ENCODE data around the gene GLOD4. TPM values are rescaled to one million over a fixed set of nuclear protein-coding genes. Genes with fewer than 3 reads are reported as not detected.
"Not testable (repeated sequence)": the region's sequence is repeated elsewhere in the genome, so short reads cannot be mapped to it uniquely, and the experiment has no call there.

Gene GLOD4
- total and polyA plus RNA-seq, 2 donors = 56.4 to 68.4 TPM

GRCh38 chr17:752002-752619, 30.0 kb downstream of the GLOD4 start, which contains the start of gene GEMIN4:
Gene GEMIN4 (minus strand): TSS chr17:752264. CDS start chr17:752142, 122 bp downstream.
- Histone ChIP-seq H3K4me1 (ENCODE audit: control insufficient read depth in 2 of 2, insufficient read depth in 2 of 2, low read length in 2 of 2) (peaks cover 9 to 20% of the 10 kb centered on the region in 2 donors), H3K27ac (ENCODE audit: low read depth in 1 of 2, low read length in 1 of 2) (peak within 1 kb of the TSS; percentile 78 to 89), H3K27me3 (ENCODE audit: control insufficient read depth in 2 of 2, insufficient read depth in 1 of 2, low read length in 1 of 2) (no peaks in the 10 kb centered on the region), H3K9me3 (ENCODE audit: control insufficient read depth in 2 of 2, insufficient read depth in 1 of 2, low read length in 1 of 2) (no peaks in the 10 kb centered on the region), H3K36me3 (ENCODE audit: control insufficient read depth in 2 of 2, insufficient read depth in 2 of 2, low read length in 1 of 2) (peaks cover 10 to 20% of the 10 kb centered on the region in 2 donors), H3K4me3 (ENCODE audit: low read length in 2 of 2) (peak within 1 kb of the TSS; percentile 67 to 81)
- WGBS = under 1% methylated on average over 87 of the region's 87 CpGs
- peak; percentile 87 to 99 (median 95) for DNase-seq (ENCODE audit: low read depth in 6 of 9, low spot score in 9 of 9)

- Histone ChIP-seq H3K4me1 (ENCODE audit: control insufficient read depth in 2 of 2, insufficient read depth in 2 of 2, low read length in 2 of 2) (peaks cover 9 to 20% of the 10 kb centered on the region in 2 donors), H3K4me3 (ENCODE audit: low read length in 2 of 2) (peak overlapping the region; percentile 62 to 81), H3K36me3 (ENCODE audit: control insufficient read depth in 2 of 2, insufficient read depth in 2 of 2, low read length in 1 of 2) (peaks cover 17 to 22% of the 10 kb centered on the region in 2 donors), H3K9me3 (ENCODE audit: control insufficient read depth in 2 of 2, insufficient read depth in 1 of 2, low read length in 1 of 2) (no peaks in the 10 kb centered on the region), H3K27me3 (ENCODE audit: control insufficient read depth in 2 of 2, insufficient read depth in 1 of 2, low read length in 1 of 2) (no peaks in the 10 kb centered on the region), H3K27ac (ENCODE audit: low read depth in 1 of 2, low read length in 1 of 2) (peak overlapping the region; percentile 38 to 68)
- 2% methylated on average over 49 of the region's 49 CpGs for WGBS
- peak in 8 of 9 donors; percentile 31 to 84 (median 55) for DNase-seq (ENCODE audit: low read depth in 6 of 9, low spot score in 9 of 9)
Observed at GRCh38 chr17:751269-752001, 30.6 kb downstream of the GLOD4 start.

- 91% methylated on average over 8 of the region's 8 CpGs for WGBS
- Histone ChIP-seq H3K27ac (ENCODE audit: low read depth in 1 of 2, low read length in 1 of 2) (no peak overlapping the region), H3K4me1 (ENCODE audit: control insufficient read depth in 2 of 2, insufficient read depth in 2 of 2, low read length in 2 of 2) (peaks cover 9 to 20% of the 10 kb centered on the region in 2 donors), H3K9me3 (ENCODE audit: control insufficient read depth in 2 of 2, insufficient read depth in 1 of 2, low read length in 1 of 2) (no peaks in the 10 kb centered on the region), H3K4me3 (ENCODE audit: low read length in 2 of 2) (peak overlapping the region in 1 of 2 donors; percentile 62), H3K36me3 (ENCODE audit: control insufficient read depth in 2 of 2, insufficient read depth in 2 of 2, low read length in 1 of 2) (peaks cover 26 to 29% of the 10 kb centered on the region in 2 donors), H3K27me3 (ENCODE audit: control insufficient read depth in 2 of 2, insufficient read depth in 1 of 2, low read length in 1 of 2) (no peaks in the 10 kb centered on the region)
- DNase-seq (ENCODE audit: low read depth in 6 of 9, low spot score in 9 of 9) = no peak
Observed at GRCh38 chr17:750431-751037, 31.5 kb downstream of the GLOD4 start.

- WGBS = 80% methylated on average over 7 of the region's 7 CpGs
- H3K9me3 ChIP-seq (ENCODE audit: control insufficient read depth in 2 of 2, insufficient read depth in 1 of 2, low read length in 1 of 2); H3K27me3 ChIP-seq (ENCODE audit: control insufficient read depth in 2 of 2, insufficient read depth in 1 of 2, low read length in 1 of 2); H3K4me3 ChIP-seq (ENCODE audit: low read length in 2 of 2); DNase-seq (ENCODE audit: low read depth in 6 of 9, low spot score in 9 of 9); H3K27ac ChIP-seq (ENCODE audit: low read depth in 1 of 2, low read length in 1 of 2): not testable (repeated sequence)
- Histone ChIP-seq H3K4me1 (ENCODE audit: control insufficient read depth in 2 of 2, insufficient read depth in 2 of 2, low read length in 2 of 2) (peaks cover 9 to 20% of the 10 kb centered on the region in 2 donors), H3K36me3 (ENCODE audit: control insufficient read depth in 2 of 2, insufficient read depth in 2 of 2, low read length in 1 of 2) (peaks cover 37 to 40% of the 10 kb centered on the region in 2 donors)
Observed at GRCh38 chr17:749359-749758, 32.7 kb downstream of the GLOD4 start.

GRCh38 chr17:748604-749003, 33.5 kb downstream of the GLOD4 start:
- peaks cover 9 to 20% of the 10 kb centered on the region in 2 donors for H3K4me1 ChIP-seq (ENCODE audit: control insufficient read depth in 2 of 2, insufficient read depth in 2 of 2, low read length in 2 of 2)
- not testable (repeated sequence) for H3K27me3 ChIP-seq (ENCODE audit: control insufficient read depth in 2 of 2, insufficient read depth in 1 of 2, low read length in 1 of 2); H3K27ac ChIP-seq (ENCODE audit: low read depth in 1 of 2, low read length in 1 of 2); H3K4me3 ChIP-seq (ENCODE audit: low read length in 2 of 2); H3K9me3 ChIP-seq (ENCODE audit: control insufficient read depth in 2 of 2, insufficient read depth in 1 of 2, low read length in 1 of 2); DNase-seq (ENCODE audit: low read depth in 6 of 9, low spot score in 9 of 9)
- 98% methylated on average over 4 of the region's 4 CpGs for WGBS
- H3K36me3 ChIP-seq (ENCODE audit: control insufficient read depth in 2 of 2, insufficient read depth in 2 of 2, low read length in 1 of 2) = peaks cover 44 to 47% of the 10 kb centered on the region in 2 donors

GRCh38 chr17:746783-747629, 35.1 kb downstream of the GLOD4 start:
- no peaks in the 10 kb centered on the region for H3K27me3 ChIP-seq (ENCODE audit: control insufficient read depth in 2 of 2, insufficient read depth in 1 of 2, low read length in 1 of 2)
- H3K9me3 ChIP-seq (ENCODE audit: control insufficient read depth in 2 of 2, insufficient read depth in 1 of 2, low read length in 1 of 2) = no peaks in the 10 kb centered on the region
- no peak for DNase-seq (ENCODE audit: low read depth in 6 of 9, low spot score in 9 of 9)
- peaks cover 9 to 15% of the 10 kb centered on the region in 2 donors for H3K4me1 ChIP-seq (ENCODE audit: control insufficient read depth in 2 of 2, insufficient read depth in 2 of 2, low read length in 2 of 2)
- H3K27ac ChIP-seq (ENCODE audit: low read depth in 1 of 2, low read length in 1 of 2) = no peak overlapping the region
- H3K4me3 ChIP-seq (ENCODE audit: low read length in 2 of 2) = no peak overlapping the region
- 96% methylated on average over 38 of the region's 38 CpGs for WGBS
- peaks cover 53 to 60% of the 10 kb centered on the region in 2 donors for H3K36me3 ChIP-seq (ENCODE audit: control insufficient read depth in 2 of 2, insufficient read depth in 2 of 2, low read length in 1 of 2)

- H3K27me3 ChIP-seq (ENCODE audit: control insufficient read depth in 2 of 2, insufficient read depth in 1 of 2, low read length in 1 of 2) = no peaks in the 10 kb centered on the region
- WGBS = 97% methylated on average over 9 of the region's 9 CpGs
- H3K36me3 ChIP-seq (ENCODE audit: control insufficient read depth in 2 of 2, insufficient read depth in 2 of 2, low read length in 1 of 2) = peaks cover 58 to 67% of the 10 kb centered on the region in 2 donors
- H3K27ac ChIP-seq (ENCODE audit: low read depth in 1 of 2, low read length in 1 of 2) = no peak overlapping the region
- H3K4me3 ChIP-seq (ENCODE audit: low read length in 2 of 2) = no peak overlapping the region
- H3K9me3 ChIP-seq (ENCODE audit: control insufficient read depth in 2 of 2, insufficient read depth in 1 of 2, low read length in 1 of 2) = no peaks in the 10 kb centered on the region
- no peak for DNase-seq (ENCODE audit: low read depth in 6 of 9, low spot score in 9 of 9)
- H3K4me1 ChIP-seq (ENCODE audit: control insufficient read depth in 2 of 2, insufficient read depth in 2 of 2, low read length in 2 of 2) = peaks cover 7 to 11% of the 10 kb centered on the region in 2 donors
Observed at GRCh38 chr17:746181-746580, 35.9 kb downstream of the GLOD4 start.

GRCh38 chr17:745406-745805, 36.7 kb downstream of the GLOD4 start:
- no peak overlapping the region for H3K27ac ChIP-seq (ENCODE audit: low read depth in 1 of 2, low read length in 1 of 2)
- H3K36me3 ChIP-seq (ENCODE audit: control insufficient read depth in 2 of 2, insufficient read depth in 2 of 2, low read length in 1 of 2) = peaks cover 65 to 74% of the 10 kb centered on the region in 2 donors
- no peaks in the 10 kb centered on the region for H3K27me3 ChIP-seq (ENCODE audit: control insufficient read depth in 2 of 2, insufficient read depth in 1 of 2, low read length in 1 of 2)
- H3K9me3 ChIP-seq (ENCODE audit: control insufficient read depth in 2 of 2, insufficient read depth in 1 of 2, low read length in 1 of 2) = no peaks in the 10 kb centered on the region
- 96% methylated on average over 11 of the region's 11 CpGs for WGBS
- H3K4me3 ChIP-seq (ENCODE audit: low read length in 2 of 2) = no peak overlapping the region
- H3K4me1 ChIP-seq (ENCODE audit: control insufficient read depth in 2 of 2, insufficient read depth in 2 of 2, low read length in 2 of 2) = peaks cover 0 to 4% of the 10 kb centered on the region in 2 donors
- no peak for DNase-seq (ENCODE audit: low read depth in 6 of 9, low spot score in 9 of 9)
